Aorta (tissue), 5 donors: ENCODE results near the gene CLASRP. TPM values are rescaled to one million over a fixed set of nuclear protein-coding genes. Genes with fewer than 3 reads are reported as not detected.

Experiments
- ATAC-seq: fragments of 200-7000 bp; cut with Tn5 transposase; one replicate; pipeline ENCODE4 v1.9.1; 2022; ENCODE audit warnings: moderate library complexity; ENCODE audit not compliant: low FRiP score
- DNase-seq, 2 donors: peaks; one replicate each; pipeline ENCODE4 v3.0.0-alpha.2; 2020
- H3K27ac ChIP-seq, 2 donors: one replicate each; pipeline ENCODE4 v1.5.1; 2013; ENCODE audit warnings: low read length in 2 of 2, mild to moderate bottlenecking in 2 of 2, moderate library complexity in 2 of 2, control low read depth in 1 of 2, inconsistent platforms in 1 of 2, low read depth in 1 of 2
- H3K27me3 ChIP-seq, 2 donors: one replicate each; pipeline ENCODE4 v1.6.1; 2013; ENCODE audit warnings: control low read depth in 1 of 2, low read length in 1 of 2, mild to moderate bottlenecking in 1 of 2, moderate library complexity in 1 of 2; ENCODE audit not compliant: insufficient read depth in 2 of 2, control insufficient read depth in 1 of 2
- H3K36me3 ChIP-seq, 2 donors: one replicate each; pipeline ENCODE4 v1.6.1; 2013; ENCODE audit warnings: control low read depth in 1 of 2, low read length in 1 of 2, mild to moderate bottlenecking in 1 of 2; ENCODE audit not compliant: insufficient read depth in 2 of 2, control insufficient read depth in 1 of 2
- H3K4me1 ChIP-seq, 2 donors: one replicate each; pipeline ENCODE4 v1.6.1; 2013; ENCODE audit warnings: low read length in 2 of 2, control low read depth in 1 of 2, mild to moderate bottlenecking in 1 of 2, moderate library complexity in 1 of 2; ENCODE audit not compliant: insufficient read depth in 2 of 2, control insufficient read depth in 1 of 2
- H3K4me3 ChIP-seq, 2 donors: one replicate each; pipeline ENCODE4 v1.5.1; 2013; ENCODE audit warnings: low read length in 2 of 2, control low read depth in 1 of 2, mild to moderate bottlenecking in 1 of 2
- H3K9me3 ChIP-seq: one replicate; pipeline ENCODE4 v1.6.1; 2013; ENCODE audit warnings: mild to moderate bottlenecking, low read length; ENCODE audit not compliant: control insufficient read depth
- WGBS, 2 donors: extraction: QIAGEN DNeasy Blood & Tissue Kit; methylation state at CpG; one replicate each; pipeline ENCODE4 v1.1.7; 2013; 5-methylcytosine and 5-hydroxymethylcytosine counted together
- intact Hi-C, 2 donors: fragments of 100-400 bp; cut with DNase I; formaldehyde crosslinking; loops; one replicate each; pipeline versions ENCODE4 v1.14.2 to v1.15.0; 2022
- polyA plus RNA-seq, 2 donors: library from polyadenylated mRNA; stranded (reverse); fragments of 200-250 nt; gene quantifications; one replicate each; pipeline ENCODE4 v1.2.3, GENCODE V29; 2013
- total RNA-seq, 2 donors: library from RNA; stranded (reverse); fragmentation: NEBNext Ultra II Directional; extraction: Animal tissue kit (Norgen Biotek cat#: 25700); gene quantifications; one replicate each; pipeline ENCODE4 v1.2.1, GENCODE V29; 2021
- donor health status: healthy with polysubstance abuse.
- donor health status: Bipolar disorder and iron deficiency.
- donor health status: DM: no; HTN: no; CAD: no.
- donor health status: DM: no; HTN: no; CAD: no.
- donor health status: DM: yes; HTN: yes; CAD: no.

The CLASRP gene
- total and polyA plus RNA-seq, 4 donors = 18.2 to 209 (median 92.2) TPM

DNA sequence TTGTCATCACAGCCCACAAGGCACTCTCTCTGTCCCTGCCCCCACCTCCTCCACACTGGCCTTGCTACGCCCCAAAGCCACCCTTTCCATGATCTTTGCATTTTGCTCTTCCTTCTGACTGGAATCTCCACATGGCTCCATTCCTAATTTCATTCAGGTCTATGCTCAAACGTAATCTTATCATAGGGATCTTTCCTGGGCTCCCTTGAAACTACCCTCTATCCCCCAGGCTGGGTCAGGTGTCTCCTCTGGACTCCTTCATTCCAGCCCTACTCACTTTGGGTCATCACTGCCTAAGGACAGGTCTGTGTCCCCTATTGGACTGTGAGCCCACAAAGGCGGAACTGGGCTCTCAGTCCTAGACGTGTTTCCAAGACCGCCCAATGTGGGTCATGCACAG is 43.3 kb downstream of the CLASRP start:
- DNase-seq (no peak), ATAC-seq (no peak)
- H3K9me3 ChIP-seq = no peaks in the 10 kb centered on the region
- 89 to 90% methylated on average over 5 of the region's 5 CpGs for WGBS, 2 donors
- H3K4me1 ChIP-seq = no peaks in the 10 kb centered on the region
- intact Hi-C loops = no loop called here
- H3K27me3 ChIP-seq = no peaks in the 10 kb centered on the region
- H3K4me3 ChIP-seq = no peak overlapping the region
- H3K36me3 ChIP-seq = no peaks in the 10 kb centered on the region
- H3K27ac ChIP-seq = no peak overlapping the region

DNA sequence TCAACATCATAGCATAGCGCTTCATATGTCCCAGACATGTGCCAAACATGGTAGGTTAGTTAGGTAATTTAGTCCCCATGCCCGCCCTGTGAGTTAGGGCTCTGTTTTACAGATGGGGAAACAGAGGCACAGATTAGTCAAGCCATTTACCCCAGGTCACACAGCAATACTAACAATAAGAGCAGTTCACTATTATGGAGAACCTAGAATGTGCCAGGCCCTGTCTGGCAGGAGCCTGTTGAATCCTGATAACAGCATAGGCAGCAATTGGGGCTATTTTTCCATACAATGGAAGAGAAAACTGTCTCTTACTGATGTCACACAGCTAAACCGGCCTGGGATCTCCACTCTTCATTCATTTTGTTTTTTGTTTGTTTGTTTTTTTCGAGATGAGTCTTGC is 47.6 kb downstream of the CLASRP start:
- DNase-seq = no peak
- Histone ChIP-seq H3K4me1 (no peaks in the 10 kb centered on the region), H3K27me3 (no peaks in the 10 kb centered on the region), H3K4me3 (no peak overlapping the region), H3K36me3 (no peaks in the 10 kb centered on the region), H3K9me3 (no peaks in the 10 kb centered on the region), H3K27ac (no peak overlapping the region)
- WGBS, 2 donors = 94 to 95% methylated on average over 4 of the region's 4 CpGs
- intact Hi-C loops = no loop called here
- ATAC-seq = no peak

DNA sequence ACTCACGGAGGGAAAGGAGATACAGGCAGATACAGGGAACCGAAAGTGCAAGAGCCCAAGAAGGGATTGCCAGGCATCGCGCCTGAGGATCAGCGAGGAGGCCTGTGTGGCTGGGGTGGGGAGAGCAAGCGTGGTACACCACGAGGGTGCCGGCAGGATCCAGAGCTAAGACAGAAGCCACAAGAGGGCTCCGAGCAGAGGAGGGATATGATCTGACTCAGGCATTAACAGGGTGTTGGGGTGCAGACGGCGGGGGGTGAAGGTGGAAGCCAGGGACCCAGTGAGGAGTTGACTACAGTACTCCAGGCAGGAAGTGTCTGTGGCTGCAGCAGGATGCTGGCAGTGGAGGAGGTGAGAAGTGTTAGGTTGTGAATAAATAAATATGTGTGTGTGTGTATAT is 48.7 kb downstream of the CLASRP start:
- H3K4me3 ChIP-seq = no peak overlapping the region
- no peaks in the 10 kb centered on the region for H3K27me3 ChIP-seq
- intact Hi-C loops = no loop called here
- no peak overlapping the region for H3K27ac ChIP-seq
- 87 to 91% methylated on average over 11 of the region's 11 CpGs for WGBS, 2 donors
- ATAC-seq (no peak), DNase-seq (no peak)
- H3K4me1 ChIP-seq = no peaks in the 10 kb centered on the region
- H3K36me3 ChIP-seq = no peaks in the 10 kb centered on the region
- no peaks in the 10 kb centered on the region for H3K9me3 ChIP-seq

DNA sequence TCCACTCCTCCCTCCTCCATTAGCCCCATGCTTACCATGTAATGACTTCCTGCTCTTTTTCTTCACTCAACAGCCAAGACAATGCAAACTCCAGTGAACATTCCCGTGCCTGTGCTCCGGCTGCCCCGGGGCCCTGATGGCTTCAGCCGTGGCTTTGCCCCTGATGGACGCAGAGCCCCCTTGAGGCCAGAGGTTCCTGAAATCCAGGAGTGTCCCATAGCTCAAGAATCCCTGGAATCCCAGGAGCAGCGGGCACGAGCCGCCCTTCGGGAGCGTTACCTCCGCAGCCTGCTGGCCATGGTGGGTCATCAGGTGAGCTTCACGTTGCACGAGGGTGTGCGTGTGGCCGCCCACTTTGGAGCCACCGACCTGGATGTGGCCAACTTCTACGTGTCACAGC is 51.2 kb downstream of the CLASRP start:
- no peak for ATAC-seq

DNA sequence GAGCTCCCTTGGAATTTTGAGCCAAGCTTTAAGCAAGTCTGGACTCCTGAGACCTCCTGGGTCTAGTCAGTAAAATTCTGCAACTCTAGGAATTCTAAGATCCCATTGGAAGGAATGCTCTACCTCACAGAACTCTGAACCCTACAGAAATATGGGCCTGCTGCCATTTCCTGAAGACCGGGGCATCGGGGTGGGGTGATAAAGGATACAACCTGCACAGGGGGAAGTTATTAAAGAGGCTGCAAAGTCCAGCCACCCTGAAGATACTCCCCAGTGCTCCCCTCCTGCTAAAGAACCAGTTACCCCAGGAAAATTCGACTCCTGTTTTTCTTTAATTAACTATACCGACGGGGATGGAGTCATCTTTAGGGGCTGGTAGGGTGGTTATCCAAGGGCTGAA is 51.8 kb downstream of the CLASRP start:
- WGBS, 2 donors = 34 to 42% methylated on average over 5 of the region's 5 CpGs
- DNase-seq (no peak), ATAC-seq (no peak)
- Histone ChIP-seq H3K27ac (no peak overlapping the region), H3K36me3 (no peaks in the 10 kb centered on the region), H3K4me1 (peaks cover 0 to 2% of the 10 kb centered on the region in 2 donors), H3K27me3 (no peaks in the 10 kb centered on the region), H3K9me3 (no peaks in the 10 kb centered on the region), H3K4me3 (no peak overlapping the region)
- intact Hi-C loops = loop anchor here in 1 of 2 donors (5.0 kb wide), 1 partner anchor 87 kb away; the partner anchor contains the start of genes BLOC1S3 and TRAPPC6A

More for the DNA sequence above, 51.2 kb downstream of the CLASRP start:
- no peak overlapping the region for H3K4me3 ChIP-seq
- H3K27ac ChIP-seq = no peak overlapping the region
- peaks cover 0 to 2% of the 10 kb centered on the region in 2 donors for H3K4me1 ChIP-seq
- no peaks in the 10 kb centered on the region for H3K9me3 ChIP-seq
- WGBS, 2 donors = 85 to 90% methylated on average over 17 of the region's 17 CpGs
- intact Hi-C loops = loop anchor here in 1 of 2 donors (5.0 kb wide), 1 partner anchor 87 kb away; the partner anchor contains the start of genes BLOC1S3 and TRAPPC6A
- no peaks in the 10 kb centered on the region for H3K36me3 ChIP-seq
- no peak for DNase-seq
- no peaks in the 10 kb centered on the region for H3K27me3 ChIP-seq

DNA sequence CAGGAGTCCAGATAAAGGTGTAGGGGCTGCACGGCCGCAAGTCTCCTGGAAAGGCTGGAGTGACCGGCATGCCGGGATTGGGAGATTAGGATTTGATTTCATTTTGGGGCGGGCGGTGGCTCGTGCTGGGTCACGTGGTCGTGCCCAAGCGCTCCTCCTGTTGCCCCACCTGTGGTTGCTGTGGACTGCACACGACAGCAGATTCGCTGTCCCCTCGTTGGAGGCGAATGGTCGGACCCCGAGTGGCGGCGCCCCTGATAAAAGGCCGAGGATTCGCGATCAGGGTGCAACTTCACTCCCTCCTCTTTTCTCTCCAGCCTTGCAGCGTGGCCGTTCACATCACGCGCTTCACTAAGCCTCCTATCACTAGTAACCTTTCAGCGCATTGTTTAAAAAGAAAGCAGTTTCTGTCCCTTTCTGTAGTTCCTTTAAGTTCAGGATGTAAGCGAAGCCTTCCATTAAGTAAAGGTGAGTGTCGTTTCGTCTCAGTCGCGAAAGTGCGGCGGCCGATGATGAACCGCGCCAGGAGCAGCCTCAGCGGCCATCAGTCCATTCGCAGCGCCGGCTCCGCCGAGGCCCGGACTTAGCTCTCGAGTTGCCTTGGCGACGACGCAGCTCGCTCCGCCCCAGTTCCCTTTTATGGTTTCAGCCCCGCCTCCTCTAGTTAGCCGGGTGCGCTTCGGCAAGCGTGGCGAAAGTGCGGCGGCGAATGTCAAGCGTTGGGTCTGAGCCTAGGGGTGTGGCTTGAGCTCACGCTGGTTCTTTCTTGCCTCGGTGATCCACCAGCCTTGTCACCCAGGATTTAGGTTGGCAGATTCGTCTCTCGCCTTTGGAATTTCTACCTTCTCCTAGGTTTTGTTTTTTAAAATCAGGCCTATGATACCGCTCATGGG is 52.4 kb downstream of the CLASRP start:
- Histone ChIP-seq H3K4me1 (peaks cover 0 to 2% of the 10 kb centered on the region in 2 donors), H3K36me3 (no peaks in the 10 kb centered on the region), H3K4me3 (peak overlapping the region; percentile 35 to 65), H3K27ac (peak overlapping the region in 1 of 2 donors; percentile 66), H3K27me3 (no peaks in the 10 kb centered on the region), H3K9me3 (no peaks in the 10 kb centered on the region)
- ATAC-seq (peak; percentile 98), DNase-seq (peak; percentile 99 to 100)
- intact Hi-C loops = loop anchor here in 1 of 2 donors (5.0 kb wide), 1 partner anchor 86 kb away; the partner anchor contains the start of genes BLOC1S3 and TRAPPC6A
- WGBS, 2 donors = 1 to 2% methylated on average over 64 of the region's 64 CpGs

DNA sequence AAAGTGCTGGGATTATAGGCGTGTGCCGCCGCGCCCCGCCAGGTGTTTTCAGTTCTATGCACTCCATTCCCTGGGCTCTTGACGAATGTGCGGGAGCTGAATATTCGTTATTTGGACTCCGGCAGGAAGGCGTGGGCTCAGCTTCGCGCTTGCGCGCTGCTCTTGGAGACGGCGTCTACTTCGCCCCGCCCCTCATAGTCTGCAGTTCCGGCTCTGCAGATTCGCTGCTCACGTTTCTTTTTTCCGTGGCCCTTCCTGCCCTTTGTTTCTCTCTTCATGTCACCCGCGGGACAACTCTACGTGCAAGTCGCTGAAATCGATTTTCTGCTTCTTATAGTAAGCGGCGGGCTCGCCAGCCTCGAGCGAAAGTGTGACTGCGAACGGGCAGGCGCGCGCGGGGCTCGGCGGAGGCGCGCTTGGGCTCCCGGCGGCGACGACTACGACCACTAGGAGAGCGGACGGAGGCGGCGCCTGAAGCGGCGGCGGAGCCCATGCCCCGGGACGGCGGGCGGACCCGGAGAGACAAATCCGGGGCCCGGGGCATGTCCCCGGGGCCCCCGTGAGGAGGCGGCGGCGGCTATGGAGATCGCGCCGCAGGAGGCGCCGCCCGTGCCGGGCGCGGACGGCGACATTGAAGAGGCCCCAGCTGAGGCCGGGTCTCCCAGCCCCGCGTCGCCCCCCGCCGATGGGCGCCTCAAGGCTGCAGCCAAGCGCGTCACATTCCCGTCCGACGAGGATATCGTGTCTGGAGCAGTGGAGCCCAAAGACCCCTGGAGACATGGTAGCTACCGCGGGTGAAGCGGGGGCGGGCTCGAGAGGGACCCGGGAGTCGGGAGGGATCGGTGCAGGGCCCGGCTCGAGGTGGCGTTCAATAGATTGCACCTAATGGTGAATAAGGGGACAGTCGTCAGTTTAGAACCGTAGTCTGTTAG is 54.2 kb downstream of the CLASRP start, which contains the start of gene PPP1R37:
TSS of gene PPP1R37 (plus strand) at position 433 of the 932 bp plus-strand sequence. CDS start at position 580, 147 bp downstream.
- DNase-seq (peak; percentile 97), ATAC-seq (peak; percentile 96)
- intact Hi-C loops = loop anchor here in 1 of 2 donors (5.0 kb wide), 1 partner anchor 84 kb away; the partner anchor contains the start of genes BLOC1S3 and TRAPPC6A
- Histone ChIP-seq H3K27me3 (no peaks in the 10 kb centered on the region), H3K36me3 (no peaks in the 10 kb centered on the region), H3K4me1 (peaks cover 0 to 2% of the 10 kb centered on the region in 2 donors), H3K9me3 (no peaks in the 10 kb centered on the region), H3K4me3 (peak within 1 kb of the TSS; percentile 56 to 65), H3K27ac (peak within 1 kb of the TSS in 1 of 2 donors; percentile 75)
- WGBS, 2 donors = 0% methylated on average over 86 to 103 of the region's 103 CpGs

DNA sequence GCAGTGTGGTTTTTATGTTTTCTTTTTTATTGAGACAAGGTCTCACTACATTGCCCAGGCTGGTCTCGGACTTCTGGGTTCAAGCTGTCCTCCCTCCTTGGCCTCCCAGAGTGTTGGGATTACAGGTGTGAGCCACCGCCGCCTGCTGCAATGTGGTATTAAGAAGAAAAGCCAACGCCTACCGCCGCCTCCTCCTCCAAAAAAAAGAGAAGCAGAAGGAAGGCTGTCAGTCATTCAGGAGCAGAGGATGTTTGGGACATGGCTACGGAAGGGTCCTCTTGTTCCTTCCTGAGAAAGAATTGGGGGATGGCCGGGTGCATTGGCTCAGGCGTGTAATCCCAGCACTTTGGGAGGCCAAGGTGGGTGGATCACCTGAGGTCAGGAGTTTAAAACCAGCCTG is 55.3 kb downstream of the CLASRP start:
- no peaks in the 10 kb centered on the region for H3K9me3 ChIP-seq
- H3K27me3 ChIP-seq = no peaks in the 10 kb centered on the region
- intact Hi-C loops = loop anchor here in 1 of 2 donors (5.0 kb wide), 1 partner anchor 83 kb away; the partner anchor contains the start of genes BLOC1S3 and TRAPPC6A
- 77 to 82% methylated on average over 9 of the region's 9 CpGs for WGBS, 2 donors
- H3K27ac ChIP-seq = no peak overlapping the region
- H3K4me3 ChIP-seq = no peak overlapping the region
- DNase-seq (no peak), ATAC-seq (no peak)
- H3K4me1 ChIP-seq = peaks cover 0 to 2% of the 10 kb centered on the region in 2 donors
- H3K36me3 ChIP-seq = no peaks in the 10 kb centered on the region
